Stimulated activated CD4-positive, alpha-beta T cell treated with anti-CD3 and anti-CD28 coated beads, Interleukin-12 subunit alpha, Interleukin-12 subunit beta, amount 100 ng/mL, for 48 hours (primary cell): ENCODE results near the gene BARD1.

Source experiments
- DNase-seq, 3 donors: peaks; one replicate each; pipeline ENCODE4 v3.0.0-alpha.2; 2020; ENCODE audit warnings: low read depth in 2 of 3, low spot score in 1 of 3

Gene BARD1

GRCh38 chr2:214676421-214677089, 132.9 kb downstream of the BARD1 start:
- DNase-seq, result no peak
